Islet of Langerhans (tissue), 1 donor: ENCODE measurements around the gene SH2D1A.
"Not testable (repeated sequence)": the region's sequence is repeated elsewhere in the genome, so short reads cannot be mapped to it uniquely, and the experiment has no call there.

Experiments
- FAIRE-seq: peaks from one replicate; lab custom pipeline; 2011; peaks lifted over from hg19 to GRCh38; lab: Jason Lieb, UNC

The SH2D1A gene

DNA sequence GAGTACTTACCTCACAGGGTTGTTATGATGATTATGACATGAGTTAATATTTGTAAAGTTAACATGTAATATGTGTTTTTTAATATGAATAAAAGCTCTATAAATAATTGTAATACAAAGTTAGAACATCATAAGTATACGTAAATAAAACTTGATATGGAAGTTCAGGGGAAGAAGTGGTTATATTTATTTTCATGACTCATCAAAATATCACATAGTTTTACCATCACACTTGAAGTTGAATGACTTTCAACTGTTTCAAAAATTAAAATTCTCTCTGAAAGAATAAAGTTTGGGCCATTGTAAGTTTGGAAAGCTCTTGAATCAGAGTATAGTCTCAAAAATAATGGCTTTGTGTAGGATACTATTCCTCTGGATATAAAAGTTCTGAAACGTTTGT is 8.3 kb downstream of the SH2D1A start:
- FAIRE-seq, result no peak

DNA sequence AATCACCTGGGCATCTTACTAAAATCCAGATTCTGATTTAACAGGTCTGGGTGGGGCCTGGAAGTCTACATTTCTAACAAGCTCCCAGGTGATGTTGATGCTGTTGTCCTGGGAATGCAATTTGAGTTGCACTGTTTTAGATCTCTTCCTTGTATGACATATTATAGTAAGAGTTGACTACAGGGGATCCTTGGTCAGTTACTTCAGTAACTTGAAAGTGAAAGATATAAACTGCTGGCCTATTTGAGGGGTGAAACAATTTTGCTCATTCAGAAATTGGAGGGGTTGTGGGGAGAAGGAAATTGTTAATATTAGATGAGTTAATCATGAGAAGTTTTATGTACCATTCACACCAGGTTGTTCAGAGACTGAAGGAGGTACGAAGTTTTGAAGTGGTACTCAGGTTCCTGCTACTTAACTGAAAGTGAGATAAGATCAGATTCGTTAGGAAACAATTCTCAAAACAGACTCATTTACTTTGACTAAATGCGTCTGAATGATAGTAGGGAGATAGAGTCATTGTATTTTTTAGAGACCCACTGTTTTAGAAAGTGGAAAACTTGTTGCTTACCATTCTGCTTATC is 12.5 kb downstream of the SH2D1A start:
- no peak for FAIRE-seq

DNA sequence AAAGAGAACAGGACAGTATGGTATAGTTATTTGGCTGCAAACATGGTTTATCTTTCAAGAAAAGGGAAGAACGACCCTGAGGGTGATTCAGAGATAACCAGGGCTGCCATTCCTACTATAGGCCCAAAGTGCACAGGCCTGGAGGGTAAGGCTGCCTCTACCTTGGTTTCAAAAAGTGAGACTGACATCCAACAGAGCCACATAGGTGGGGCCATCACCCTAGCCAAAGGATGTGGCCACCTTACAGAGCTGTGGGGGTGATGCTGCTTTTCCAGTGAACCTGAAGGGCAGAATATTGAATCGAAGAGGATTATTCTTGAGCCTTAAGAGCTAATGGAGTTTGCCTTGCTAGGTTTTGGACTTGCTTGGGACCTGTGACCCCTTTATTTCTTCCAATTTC is 15.7 kb downstream of the SH2D1A start:
- FAIRE-seq, result no peak

DNA sequence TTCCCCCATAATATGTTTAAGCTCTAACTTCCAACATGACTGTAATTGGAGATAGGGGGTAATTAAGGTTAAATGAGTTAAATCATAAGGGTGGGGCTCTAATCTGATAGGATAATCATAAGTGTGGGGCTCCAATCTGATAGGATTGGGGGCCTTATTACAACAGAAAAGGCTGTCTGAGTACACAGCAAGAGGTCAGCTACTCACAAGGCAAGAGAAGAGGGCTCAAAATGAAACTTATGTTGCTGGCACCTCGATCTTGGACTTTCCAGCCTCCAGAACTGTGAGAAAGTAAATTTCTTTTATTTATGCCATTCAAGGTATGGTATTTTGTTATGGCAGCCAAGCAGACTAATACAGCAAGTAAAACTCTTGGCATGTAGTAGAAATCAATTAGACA is 16.4 kb downstream of the SH2D1A start:
- no peak for FAIRE-seq

DNA sequence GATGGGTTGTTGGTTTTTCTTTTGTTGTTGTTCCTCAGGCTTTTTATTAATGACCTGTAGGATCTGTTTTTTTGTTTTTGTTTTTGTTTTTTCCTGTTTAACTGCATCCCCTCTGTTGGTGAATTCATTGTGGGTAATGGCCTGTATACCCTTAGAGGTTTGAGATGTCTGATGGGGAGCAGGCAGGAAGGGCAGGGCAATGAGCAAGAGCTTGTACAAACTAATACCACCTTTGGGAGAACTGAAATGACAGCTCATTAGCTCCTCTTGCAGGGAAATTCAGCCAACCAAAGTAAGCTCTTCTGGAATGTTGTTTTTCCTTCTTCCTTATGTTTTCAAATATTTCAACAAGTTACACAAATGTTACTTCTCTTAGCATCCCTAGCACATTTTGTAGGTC is 23.4 kb downstream of the SH2D1A start:
- FAIRE-seq, result no peak

DNA sequence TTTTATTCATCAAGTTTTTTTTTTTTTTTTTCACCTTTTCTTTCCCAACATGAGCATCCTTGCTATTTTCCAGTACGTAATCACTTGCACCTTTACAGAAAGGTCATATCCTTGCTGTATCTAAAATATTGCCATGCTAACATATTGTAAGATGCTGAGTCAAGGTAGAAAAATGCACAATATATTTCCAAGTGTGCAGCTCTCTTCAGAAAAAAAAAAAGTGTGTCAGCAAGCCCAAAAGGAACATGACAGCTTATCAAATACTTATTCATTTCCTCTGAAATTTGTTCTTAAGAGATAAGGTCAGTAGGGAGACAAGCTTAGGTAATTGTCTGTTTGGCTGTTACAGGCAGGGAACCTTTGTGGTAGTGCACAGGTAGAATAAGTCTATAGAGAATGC is 27.0 kb downstream of the SH2D1A start:
- no peak for FAIRE-seq

DNA sequence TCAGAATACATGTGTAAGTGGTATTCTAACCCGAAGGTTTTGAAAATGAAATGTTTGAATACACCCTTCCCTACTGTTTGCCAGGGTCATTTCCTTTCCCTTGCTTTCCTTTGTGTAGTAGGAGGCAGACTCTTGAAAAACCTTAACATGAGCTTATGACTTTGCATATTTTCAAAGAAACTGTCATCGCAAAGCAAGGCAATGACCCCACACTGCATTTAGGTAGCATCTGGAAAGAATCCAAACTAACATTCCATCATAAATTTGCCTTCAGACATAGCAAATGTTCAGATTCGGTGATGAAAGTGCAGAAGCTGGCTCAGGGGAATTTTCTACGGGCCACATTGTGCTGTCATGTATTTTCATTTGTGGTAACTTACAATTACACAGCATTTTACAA is 32.3 kb downstream of the SH2D1A start:
- no peak for FAIRE-seq

DNA sequence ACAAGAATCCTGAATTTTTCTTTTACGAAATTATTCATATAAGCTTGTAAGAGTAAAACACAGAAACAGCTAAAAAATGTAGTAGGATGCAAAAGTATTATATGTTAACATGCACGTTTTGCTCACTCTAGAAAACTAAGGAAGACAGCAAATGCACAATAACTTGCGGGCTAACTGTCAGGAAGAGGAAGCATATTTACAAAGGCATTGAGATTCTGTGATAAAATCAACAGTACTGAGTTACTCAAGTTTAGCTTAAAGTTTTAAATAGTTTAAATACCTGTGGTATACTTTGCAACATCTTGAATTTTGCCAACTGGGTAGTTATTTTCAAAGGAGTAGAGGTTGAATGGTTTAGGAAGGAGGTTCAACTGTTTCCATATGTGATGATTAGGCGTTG is 37.0 kb downstream of the SH2D1A start:
- no peak for FAIRE-seq

DNA sequence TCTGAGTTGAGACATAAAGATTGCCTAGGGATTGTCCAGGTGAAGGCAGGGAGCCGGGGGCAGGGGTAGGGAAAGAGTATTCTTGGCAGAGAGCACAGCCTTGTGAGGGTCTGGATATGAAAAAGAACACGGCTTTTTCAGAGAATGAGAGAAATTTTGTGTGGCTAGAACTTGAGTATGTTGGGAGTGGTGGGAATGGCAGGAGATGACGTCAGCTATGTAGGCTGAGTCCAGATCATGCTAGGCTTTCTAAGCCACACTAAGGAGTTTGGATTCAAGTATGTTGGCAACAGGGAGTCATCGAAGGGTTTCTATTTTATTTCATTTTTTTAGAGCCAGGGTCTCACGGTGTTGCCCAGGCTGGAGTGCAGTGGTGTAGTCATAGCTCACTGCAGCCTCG is 40.0 kb downstream of the SH2D1A start:
- no peak for FAIRE-seq

DNA sequence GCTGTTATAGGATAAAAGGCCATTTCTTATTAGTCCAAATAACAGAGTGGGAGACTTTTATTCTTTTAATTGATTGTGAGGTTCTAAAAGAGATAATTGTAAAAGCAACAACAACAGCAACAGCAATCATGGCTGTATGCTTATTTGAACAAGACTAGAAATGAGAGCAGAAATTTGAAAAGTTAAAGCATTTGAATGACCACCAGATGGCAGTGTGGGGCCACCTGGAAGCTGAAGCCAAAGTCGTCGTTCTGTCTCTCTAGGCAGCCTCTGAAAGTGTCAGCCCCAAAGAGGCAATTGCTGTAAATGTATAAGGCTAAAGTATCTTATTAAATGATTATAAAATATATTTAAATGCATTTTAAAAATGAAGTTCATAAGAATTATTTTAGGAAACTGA is 42.2 kb downstream of the SH2D1A start:
- peak; percentile 82 for FAIRE-seq

DNA sequence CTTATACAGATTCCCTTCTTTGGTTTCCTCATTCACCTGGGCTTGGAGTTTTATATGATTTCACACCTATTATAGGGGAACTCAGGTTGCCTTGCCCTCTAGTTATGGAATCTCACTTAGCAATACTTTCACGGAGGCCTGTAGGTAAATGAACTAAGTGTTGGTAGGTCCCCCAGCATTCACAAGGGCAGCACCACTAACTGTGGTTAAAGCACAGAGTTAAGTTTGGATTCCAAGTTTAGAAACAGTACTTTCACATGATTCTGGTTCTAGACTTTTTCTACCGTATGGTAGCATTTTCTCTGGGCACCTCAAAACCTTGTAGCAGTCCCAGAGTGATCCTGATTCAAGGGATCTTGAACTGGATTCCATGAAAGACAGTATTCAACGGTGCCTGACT is 46.4 kb downstream of the SH2D1A start:
- no peak for FAIRE-seq

DNA sequence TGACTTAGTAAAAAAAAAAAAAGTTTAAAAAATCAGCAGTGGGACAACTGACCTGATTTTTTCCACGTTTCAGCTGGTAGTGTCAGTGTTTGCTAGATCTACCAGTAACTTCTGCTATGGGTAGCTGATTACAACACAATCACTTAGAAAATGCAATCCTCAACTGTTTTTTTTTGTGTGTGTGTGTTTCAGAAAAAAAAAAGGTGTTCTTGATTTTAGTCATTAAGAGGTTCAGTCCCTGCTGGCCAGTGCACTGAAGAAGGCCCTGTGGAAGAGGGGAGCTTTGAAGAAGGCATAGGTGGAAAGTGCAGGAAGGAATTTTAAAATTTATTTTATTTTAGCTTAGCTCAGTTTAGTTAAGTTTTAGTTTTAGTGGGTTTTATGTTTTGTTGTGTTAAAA is 46.9 kb downstream of the SH2D1A start:
- no peak for FAIRE-seq

DNA sequence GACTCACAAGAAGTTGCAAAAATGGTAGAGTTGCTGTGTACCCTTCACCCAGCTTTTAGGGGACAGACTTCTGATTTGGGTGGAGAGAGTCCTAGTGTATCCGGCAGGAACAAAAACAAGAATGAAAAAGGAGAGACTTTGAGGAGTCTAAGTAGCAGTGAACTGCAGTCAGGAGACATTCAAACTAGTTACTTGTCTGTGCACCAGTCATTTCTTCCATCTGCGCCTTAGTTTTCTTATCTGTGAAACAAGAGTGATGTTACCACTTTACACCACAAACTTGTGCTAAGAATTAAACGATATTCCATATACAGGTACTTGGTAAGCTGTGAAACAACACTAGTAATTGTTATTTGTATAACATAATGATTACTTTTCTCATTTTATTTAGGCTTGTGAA is 47.3 kb downstream of the SH2D1A start:
- FAIRE-seq, result no peak

DNA sequence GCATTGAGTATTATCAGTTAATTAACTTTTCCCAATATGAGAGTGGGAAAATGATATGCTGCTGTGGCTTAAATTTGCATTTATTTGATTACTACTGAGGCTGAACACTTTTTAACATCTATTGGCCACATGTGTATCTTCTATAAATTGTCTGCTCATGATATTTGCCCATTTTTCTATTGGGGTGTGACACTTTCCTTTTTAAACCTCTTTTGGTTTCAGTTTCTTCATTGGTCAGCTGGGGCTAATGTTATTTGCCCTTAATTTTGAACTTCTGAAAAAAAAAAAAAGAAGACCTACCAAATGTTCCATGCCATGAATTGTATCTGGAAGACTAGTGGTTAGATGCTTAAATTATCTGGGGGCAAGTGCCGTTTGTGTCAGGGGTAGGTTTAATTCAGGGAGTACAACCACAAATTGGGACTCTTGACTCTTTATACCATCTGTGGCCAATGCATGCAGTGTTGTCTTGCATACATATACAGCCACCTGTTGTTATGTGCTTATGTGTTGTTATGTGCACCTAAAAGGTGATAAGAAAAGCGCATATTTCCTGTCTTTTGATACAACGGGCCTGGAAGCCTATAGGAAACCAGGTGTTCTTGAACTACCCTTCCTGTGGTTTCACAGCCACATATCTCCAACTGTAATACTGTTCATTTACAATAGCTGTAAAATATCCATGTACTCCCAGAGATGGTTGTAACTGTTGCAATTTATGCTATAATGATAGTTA is 49.0 kb downstream of the SH2D1A start:
- no peak for FAIRE-seq

DNA sequence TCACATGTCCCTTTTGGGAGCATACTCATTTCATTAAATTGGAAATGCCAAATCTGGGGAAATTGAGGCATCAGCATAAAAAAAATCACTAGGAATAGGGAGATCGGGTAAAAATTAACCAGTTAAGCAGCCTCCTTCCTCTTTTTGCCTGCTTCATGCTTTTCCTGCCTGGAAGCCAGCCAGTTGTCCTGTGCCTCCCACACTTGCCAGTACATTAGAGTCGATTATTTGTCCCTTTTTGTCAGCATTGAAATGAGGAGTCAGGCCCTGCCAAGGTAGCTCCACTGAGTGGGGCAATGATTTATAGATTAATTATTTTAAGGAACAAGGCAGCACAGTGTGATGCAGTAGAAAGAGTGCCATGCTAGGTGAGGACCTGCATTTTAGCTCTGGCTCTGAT is 55.3 kb downstream of the SH2D1A start:
- no peak for FAIRE-seq

DNA sequence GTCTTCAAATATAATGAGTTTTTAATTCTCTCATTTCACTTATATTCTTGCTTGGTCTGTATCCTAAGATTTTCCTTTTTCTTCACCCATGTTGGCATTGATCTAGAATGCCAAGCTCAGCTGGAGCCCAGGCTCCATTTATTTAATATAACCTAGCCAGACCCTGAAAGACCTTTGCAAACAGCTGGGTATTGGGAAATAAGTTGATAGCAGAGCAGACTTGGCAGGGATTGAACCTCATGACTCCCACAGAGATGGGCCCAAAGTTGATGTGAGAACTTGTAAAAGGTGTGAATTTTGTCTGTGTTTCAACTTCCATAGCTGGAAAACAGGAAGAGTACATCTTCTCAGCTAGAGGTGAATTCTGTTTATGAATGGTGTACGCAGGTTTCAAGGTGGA is 59.5 kb downstream of the SH2D1A start:
- no peak for FAIRE-seq

DNA sequence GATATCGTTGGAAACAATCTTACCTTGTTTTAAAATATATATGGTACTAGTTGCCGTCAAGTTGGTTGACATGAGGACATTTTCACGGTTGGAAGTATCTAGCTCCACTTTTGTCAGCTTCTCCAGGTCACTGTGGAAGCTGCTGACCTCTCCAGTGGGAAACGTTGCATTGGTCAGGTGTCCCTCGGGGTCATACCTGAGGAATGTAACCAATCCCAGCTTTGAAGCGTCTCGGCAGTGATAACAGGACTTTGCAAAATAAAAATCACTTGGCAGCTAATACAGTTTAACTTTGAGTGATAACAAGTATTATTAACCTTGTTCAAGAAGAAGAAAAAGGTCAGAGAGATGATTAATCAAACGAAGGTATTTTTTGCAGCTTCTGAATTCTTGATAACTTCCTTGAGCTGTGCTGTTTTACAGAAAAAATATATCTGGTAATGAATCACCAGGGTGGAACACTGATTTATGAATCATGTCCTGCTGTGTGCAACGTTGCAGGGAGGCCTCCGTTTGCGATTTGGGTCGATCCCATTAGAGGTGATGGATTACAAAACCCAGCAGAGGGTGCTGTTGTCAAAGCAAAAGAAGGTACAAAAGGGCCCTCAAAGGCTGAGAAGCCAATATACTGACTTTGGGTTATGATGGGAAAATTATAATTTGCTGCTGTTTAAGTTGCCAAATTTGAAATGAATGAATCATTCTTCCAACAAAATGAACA is 60.1 kb downstream of the SH2D1A start:
- FAIRE-seq, result peak; percentile 98

DNA sequence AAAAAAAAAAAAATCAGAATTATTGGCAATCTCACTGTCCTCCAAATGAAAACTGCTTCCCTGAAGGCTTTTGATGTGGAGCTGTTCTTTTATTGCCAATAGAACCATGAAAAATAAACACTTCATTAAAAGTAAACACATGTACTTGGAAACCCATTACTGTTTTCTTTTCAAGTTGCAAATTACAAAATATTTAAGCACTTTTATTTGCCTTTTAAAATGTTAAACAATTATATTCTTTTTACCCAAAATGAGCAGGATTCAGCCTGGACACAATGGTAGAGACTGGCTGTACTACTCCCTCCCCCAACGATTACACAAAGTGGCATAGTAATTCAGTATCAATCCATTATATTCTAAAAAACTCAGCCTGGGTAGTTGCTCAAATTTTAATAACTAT is 60.9 kb downstream of the SH2D1A start:
- FAIRE-seq, result peak; percentile 51

DNA sequence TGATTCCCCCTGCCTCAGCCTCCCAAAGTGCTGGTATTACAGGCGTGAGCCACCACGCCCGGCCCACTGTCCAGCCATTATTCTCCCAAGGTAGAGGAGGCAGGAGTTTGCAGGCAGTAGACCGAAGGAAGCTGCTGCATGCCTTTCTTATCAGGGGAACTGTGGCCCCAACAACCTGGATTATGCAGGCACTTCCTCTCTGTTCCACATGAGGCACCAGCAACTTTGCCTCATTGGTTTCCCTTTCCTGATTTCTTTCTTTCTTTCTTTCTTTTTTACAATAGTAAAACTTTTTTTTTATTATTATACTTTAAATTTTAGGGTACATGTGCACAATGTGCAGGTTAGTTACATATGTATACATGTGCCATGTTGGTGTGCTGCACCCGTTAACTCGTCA is 62.0 kb downstream of the SH2D1A start:
- FAIRE-seq, result not testable (repeated sequence)

DNA sequence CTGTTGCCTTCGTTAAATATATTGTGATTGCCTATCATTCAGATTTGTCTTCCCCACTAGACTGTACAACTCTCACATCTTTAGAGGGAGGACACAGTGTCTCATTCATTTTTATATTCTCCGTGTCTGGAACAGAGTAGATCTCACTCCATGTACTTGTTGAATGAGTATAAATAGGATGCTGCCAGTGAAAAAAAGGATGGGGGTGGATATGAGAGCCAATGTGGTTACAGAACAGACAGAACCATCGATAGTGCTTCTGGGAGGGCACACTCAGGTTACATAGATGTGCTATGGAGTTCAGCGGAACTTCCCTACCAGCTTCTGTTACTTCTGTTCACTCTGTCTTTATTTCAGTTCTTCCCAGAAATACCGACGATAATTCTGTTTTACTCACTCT is 66.9 kb downstream of the SH2D1A start:
- no peak for FAIRE-seq

DNA sequence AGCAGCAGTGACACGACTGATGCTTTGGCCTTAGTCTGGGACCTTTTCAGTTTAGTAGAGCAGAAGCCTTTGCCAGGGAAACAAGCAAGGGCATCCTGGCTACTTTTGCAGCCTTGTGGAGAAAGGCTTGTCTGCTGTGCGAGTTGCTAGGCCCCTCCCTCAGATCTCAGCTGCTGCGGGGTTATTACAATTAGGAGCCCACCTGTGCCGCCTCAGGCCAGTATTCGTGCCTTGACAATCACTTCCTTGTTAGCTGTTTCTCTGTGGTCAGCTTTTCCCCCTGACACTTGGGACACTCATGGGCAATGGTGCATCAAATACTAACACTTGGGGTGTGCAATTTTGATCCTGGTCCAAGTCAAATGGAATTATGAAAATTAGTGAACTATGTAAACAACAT is 67.9 kb downstream of the SH2D1A start:
- no peak for FAIRE-seq

DNA sequence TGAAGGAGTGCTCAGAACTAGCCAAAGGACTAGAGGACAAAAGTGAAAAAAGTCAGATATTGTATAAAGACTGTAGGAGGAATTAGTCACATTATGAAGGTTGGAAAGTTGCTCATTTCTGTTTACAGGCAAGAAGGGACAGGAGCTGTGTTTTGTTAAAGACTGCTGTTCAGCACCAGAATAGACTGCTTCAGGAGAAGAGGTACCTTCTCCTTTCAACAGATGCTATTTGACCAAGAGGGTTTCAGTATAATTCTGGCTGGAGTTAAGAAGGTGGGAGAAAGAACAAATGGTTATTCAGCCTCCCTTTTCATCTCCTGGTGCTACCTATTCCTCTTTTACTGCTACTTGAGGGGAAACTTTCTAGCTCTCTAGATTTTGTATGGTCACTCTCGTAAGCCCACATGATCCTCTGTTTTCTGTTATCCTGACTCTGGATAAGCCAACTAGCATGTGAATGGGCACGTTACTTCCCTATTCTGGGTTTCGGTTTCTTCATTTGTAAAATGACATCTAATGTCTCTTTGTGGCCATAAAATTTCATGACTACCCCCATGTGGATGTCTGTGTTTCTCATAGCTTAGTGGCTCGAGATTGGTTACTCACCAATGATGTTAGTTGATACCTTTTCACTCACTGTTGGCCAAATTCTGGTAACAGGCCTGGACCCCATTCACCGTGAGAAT is 68.9 kb downstream of the SH2D1A start:
- no peak for FAIRE-seq
